Prostate gland (tissue), 2 donors: Measurements from ENCODE around the gene ATG101.
A peak's percentile ranks its signal among the peaks of the same experiment; 100 is the strongest.

ENCODE experiments used
- POLR2AphosphoS5 ChIP-seq: sonication (generic); formaldehyde crosslinking; IDR thresholded peaks from one replicate; pipeline ENCODE4 v1.6.1; 2017; ENCODE audit warnings: antibody characterized with exemption
- TF ChIP-seq, protein P1 (sequence below), 4 experiments: fragments of 200-600 bp in 2 of 4; fragments of 450-650 bp in 2 of 4; sonication (generic) in 2 of 4; IDR thresholded peaks; 1 replicate in 3 of 4; 2 replicates in 1 of 4; pipeline ENCODE4 v1.5.1; 2016 to 2019; ENCODE audit warnings: antibody characterized with exemption in 4 of 4, mild to moderate bottlenecking in 2 of 4, moderate library complexity in 2 of 4

DNA sequence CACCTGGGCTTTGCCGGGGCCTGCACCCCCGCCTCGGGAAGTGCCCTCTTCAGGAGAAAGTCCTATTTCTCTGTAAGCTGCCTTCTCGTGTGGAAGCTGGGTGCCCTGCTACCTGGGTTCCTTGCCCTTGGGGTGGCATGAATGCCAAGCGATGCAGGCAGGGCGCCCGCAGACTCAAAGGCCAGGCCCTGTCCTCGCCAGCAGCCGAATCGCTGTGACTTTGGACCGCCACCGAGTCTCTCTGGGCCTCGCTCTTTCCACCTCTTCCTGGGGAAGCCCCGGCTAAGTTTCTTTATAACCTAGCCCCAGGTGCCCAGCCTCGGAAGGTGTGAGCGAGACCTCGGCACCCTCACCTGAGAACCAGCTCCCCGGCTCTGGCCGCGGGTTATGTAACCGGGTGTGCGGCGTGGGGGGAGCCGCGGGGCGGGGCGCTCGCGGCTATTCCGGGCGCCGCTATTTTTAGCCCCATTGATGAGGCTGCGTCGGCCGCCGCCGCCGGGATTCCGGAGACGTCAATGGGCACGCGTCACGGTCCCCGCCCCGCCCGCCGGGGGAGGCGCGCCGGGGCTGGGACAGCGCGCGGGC, 33.1 kb upstream of the ATG101 start:
- peak; percentile 97 for TF ChIP-seq POLR2AphosphoS5
- TF ChIP-seq, protein P1, sequence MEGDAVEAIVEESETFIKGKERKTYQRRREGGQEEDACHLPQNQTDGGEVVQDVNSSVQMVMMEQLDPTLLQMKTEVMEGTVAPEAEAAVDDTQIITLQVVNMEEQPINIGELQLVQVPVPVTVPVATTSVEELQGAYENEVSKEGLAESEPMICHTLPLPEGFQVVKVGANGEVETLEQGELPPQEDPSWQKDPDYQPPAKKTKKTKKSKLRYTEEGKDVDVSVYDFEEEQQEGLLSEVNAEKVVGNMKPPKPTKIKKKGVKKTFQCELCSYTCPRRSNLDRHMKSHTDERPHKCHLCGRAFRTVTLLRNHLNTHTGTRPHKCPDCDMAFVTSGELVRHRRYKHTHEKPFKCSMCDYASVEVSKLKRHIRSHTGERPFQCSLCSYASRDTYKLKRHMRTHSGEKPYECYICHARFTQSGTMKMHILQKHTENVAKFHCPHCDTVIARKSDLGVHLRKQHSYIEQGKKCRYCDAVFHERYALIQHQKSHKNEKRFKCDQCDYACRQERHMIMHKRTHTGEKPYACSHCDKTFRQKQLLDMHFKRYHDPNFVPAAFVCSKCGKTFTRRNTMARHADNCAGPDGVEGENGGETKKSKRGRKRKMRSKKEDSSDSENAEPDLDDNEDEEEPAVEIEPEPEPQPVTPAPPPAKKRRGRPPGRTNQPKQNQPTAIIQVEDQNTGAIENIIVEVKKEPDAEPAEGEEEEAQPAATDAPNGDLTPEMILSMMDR (IDR thresholded peaks at IDR 0.05) = peak in 2 of 4 experiments; percentile 8 to 21
